SK-N-SH treated with all-trans-retinoic acid at 6 μM for 48 hours (cell line): Measurements from ENCODE around the gene OR10H2.

Source experiments
- ZFP3 ChIP-seq: fragments of 250-450 bp; sonication (Bioruptor Pico); IDR thresholded peaks from 2 replicates; pipeline ENCODE4 v1.5.0; 2020; ENCODE audit warnings: mild to moderate bottlenecking, moderate library complexity
- ZFP30 ChIP-seq: fragments of 450-650 bp; formaldehyde crosslinking; IDR thresholded peaks from 2 replicates; pipeline ENCODE4 v1.5.0; 2022; ENCODE audit warnings: mild to moderate bottlenecking, moderate library complexity
- ZNF565 ChIP-seq: fragments of 450-650 bp; formaldehyde crosslinking; conservative IDR thresholded peaks from 2 replicates; pipeline ENCODE4 v1.5.0; 2020; ENCODE audit warnings: low read depth, mild to moderate bottlenecking, moderate library complexity
- TF ChIP-seq, protein P1 (sequence below): fragments of 250-450 bp; sonication (Bioruptor Pico); IDR thresholded peaks from 2 replicates; pipeline ENCODE4 v1.8.0; 2020; ENCODE audit warnings: mild to moderate bottlenecking, moderate library complexity, borderline replicate concordance
- TF ChIP-seq, protein P2 (sequence below): fragments of 250-450 bp; sonication (Bioruptor Pico); IDR thresholded peaks from 2 replicates; pipeline ENCODE4 v1.5.1; 2020; ENCODE audit warnings: low read depth, mild to moderate bottlenecking, moderate library complexity

DNA sequence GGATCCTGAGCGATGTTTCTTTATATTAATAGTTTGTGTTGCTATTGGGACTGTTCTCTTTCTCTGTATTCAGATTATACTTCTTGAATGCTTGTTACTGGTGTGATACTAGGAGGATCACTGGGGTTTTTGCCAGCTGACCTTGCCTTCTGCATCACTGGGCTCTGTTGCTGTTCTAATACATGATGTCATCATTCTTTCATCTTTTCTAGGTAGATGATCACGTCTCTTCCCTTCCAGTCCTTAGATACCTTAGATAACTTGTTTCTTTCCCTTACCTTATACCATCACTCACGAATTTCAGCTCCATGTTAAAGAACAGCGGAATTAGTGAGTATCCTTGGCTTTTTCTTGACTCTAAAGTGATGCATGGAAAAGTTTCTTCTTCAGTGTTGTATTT lies 9.9 kb downstream of the OR10H2 start, which contains the start of gene OR10H3:
- TF ChIP-seq ZFP30 (CRISPR knock-in tag), result no peak
- TF ChIP-seq, protein P1, sequence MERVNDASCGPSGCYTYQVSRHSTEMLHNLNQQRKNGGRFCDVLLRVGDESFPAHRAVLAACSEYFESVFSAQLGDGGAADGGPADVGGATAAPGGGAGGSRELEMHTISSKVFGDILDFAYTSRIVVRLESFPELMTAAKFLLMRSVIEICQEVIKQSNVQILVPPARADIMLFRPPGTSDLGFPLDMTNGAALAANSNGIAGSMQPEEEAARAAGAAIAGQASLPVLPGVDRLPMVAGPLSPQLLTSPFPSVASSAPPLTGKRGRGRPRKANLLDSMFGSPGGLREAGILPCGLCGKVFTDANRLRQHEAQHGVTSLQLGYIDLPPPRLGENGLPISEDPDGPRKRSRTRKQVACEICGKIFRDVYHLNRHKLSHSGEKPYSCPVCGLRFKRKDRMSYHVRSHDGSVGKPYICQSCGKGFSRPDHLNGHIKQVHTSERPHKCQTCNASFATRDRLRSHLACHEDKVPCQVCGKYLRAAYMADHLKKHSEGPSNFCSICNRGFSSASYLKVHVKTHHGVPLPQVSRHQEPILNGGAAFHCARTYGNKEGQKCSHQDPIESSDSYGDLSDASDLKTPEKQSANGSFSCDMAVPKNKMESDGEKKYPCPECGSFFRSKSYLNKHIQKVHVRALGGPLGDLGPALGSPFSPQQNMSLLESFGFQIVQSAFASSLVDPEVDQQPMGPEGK (CRISPR knock-in tag), result no peak
- TF ChIP-seq, protein P2, sequence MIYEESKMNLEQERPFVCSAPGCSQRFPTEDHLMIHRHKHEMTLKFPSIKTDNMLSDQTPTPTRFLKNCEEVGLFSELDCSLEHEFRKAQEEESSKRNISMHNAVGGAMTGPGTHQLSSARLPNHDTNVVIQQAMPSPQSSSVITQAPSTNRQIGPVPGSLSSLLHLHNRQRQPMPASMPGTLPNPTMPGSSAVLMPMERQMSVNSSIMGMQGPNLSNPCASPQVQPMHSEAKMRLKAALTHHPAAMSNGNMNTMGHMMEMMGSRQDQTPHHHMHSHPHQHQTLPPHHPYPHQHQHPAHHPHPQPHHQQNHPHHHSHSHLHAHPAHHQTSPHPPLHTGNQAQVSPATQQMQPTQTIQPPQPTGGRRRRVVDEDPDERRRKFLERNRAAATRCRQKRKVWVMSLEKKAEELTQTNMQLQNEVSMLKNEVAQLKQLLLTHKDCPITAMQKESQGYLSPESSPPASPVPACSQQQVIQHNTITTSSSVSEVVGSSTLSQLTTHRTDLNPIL (CRISPR knock-in tag), result no peak
- no peak for TF ChIP-seq ZNF565 (CRISPR knock-in tag)
- TF ChIP-seq ZFP3, result no peak
